Measurements from ENCODE around the gene GTF2H3. TPM values are rescaled to one million over a fixed set of nuclear protein-coding genes. Genes with fewer than 3 reads are reported as not detected.
"Not testable (repeated sequence)": the region's sequence is repeated elsewhere in the genome, so short reads cannot be mapped to it uniquely, and the experiment has no call there.

Gene GTF2H3
- 10 to 100 TPM; 41.6 to 57.4 TPM for total RNA-seq

DNA sequence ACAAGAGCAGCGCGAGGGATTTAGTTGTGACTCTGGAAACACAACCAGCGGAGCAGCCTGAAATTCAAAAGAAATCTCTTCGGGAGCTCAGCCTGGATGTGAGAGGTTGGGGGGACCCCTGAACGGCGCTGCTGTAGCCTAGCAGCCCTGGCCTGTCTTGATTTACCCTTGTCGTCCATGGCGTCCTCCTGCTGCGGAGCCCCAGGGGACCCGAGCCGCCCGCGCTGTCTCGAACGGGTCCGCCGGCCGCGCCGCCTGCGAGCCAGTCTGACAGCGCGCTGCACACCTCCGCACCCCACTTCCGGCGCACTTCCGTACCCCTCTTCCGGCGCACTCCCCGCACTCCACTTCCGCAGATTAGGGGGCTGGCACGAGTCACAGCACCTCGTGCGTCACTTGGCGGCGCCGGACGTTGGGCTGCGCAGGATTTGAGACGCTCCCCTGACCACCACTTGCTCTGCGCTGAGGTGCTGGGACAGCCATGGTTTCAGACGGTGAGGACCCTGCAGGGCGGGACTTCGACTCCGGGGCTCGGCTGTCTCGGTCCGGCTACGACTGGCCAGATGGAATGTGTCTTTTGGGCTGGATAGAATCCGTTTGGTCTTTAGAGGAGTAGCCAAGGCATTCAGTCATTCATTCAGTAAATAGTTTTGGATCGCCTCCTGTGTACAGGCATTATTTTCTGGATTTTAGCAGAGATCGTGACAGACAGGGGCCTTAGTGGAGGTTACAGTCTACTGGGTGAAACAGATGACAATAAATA is at the start of gene GTF2H3, which contains the start of gene EIF2B1:
TSS of gene GTF2H3 (plus strand) at position 451 of the 763 bp plus-strand sequence. CDS start at position 482, 31 bp downstream.
TSS of gene EIF2B1 (minus strand) at position 308 of the 763 bp plus-strand sequence. CDS start at position 179, 129 bp downstream.
- ATAC-seq (peak; percentile 99 to 100), DNase-seq (ENCODE audit: low spot score) (peak; percentile 98)
- Mint-ChIP-seq H3K27ac (peak within 1 kb of the TSS; percentile 91 to 96), H3K27me3 (no peaks in the 10 kb centered on the region), H3K36me3 (peaks cover 21% of the 10 kb centered on the region), H3K4me1 (ENCODE audit: low read depth in 2 of 2) (peaks cover 21 to 27% of the 10 kb centered on the region in 2 donors), H3K4me3 (peak within 1 kb of the TSS; percentile 97), H3K9me3 (no peaks in the 10 kb centered on the region)

DNA sequence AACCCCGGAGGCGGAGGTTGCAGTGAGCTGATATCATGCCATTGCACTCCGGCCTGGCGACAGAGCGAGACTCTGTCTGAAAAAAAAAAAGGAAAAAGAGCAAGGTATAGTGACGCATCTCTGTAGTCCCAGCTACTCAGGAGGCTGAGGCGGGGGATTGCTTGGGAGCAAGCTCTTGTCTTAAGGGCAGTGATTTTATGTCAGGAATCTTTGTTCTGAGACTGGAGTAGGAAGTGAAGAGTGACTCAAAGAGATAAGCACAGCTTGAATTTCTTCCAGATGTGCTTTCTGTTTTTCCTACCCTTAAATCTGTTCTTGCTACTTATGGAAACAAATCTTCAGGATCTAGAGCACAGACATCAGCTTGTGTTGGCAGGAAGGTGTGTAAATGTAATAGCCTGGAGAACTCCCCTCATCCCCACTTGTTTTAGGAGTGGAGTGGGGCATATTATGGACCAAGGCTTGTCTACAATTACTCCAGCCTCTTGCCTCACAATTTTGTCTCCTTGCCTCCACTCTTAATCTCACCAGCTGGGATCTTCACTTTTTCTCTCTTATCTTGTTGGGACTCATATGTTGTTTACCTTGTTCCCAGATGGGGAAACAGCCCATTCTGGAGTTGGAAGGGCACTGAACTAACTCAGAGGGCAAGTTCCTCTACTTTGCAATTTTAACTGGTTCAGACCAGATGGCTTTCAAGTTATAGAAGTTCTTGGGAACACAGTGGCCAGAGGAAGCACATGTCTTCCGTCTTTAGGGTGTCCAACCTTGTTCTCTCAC is 41.7 kb upstream of the GTF2H3 start:
- no peak for ATAC-seq
- no peak for DNase-seq (ENCODE audit: low spot score)
- Mint-ChIP-seq H3K36me3 (peaks cover 39% of the 10 kb centered on the region), H3K4me1 (ENCODE audit: low read depth in 2 of 2) (peaks cover 28 to 31% of the 10 kb centered on the region in 2 donors), H3K4me3 (peak overlapping the region; percentile 7), H3K27ac (peak overlapping the region in 1 of 2 donors; percentile 9), H3K27me3 (no peaks in the 10 kb centered on the region), H3K9me3 (no peaks in the 10 kb centered on the region)

DNA sequence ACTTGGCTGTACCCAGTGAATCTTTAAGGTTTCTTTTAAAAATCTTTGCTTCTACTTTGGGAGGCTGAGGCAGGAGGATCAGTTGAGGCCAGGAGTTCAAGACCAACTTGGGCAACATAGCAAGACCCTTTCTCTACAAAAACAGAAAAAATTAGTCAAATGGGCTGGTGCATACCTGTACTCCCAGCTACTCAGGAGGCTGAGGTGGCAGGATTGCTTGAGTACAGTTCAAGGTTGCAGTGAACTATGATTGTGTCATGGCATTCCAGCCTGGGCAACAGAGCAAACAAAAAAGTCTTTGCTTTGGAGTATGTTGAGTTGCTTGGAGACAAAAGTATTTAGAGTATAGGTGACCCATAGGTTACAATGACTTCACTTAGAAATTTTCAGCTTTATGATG is 37.9 kb upstream of the GTF2H3 start:
- Mint-ChIP-seq H3K36me3 (peaks cover 33% of the 10 kb centered on the region), H3K4me1 (ENCODE audit: low read depth in 2 of 2) (peaks cover 13 to 20% of the 10 kb centered on the region in 2 donors), H3K27ac (no peak overlapping the region), H3K27me3 (no peaks in the 10 kb centered on the region), H3K4me3 (no peak overlapping the region), H3K9me3 (no peaks in the 10 kb centered on the region)
- DNase-seq (ENCODE audit: low spot score) (no peak), ATAC-seq (no peak)

DNA sequence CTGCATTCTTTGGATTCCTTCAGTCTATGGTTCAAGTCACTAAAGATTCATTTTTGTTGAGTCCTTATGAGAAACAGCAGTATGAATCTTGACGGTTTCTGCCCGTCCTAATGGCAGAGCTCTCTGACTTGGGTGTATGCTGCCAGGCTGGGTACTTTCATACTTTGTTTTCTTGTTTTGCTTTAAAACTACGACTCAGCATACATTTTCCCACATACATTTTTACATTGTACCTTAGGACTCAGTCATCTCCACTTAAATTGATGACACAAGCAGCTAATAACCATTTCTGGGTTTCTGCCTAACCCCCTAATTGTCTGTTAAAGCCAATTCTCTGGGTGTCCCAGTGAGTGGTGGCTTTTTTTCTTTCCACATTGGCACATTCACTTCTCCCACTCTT is 36.5 kb upstream of the GTF2H3 start:
- peaks cover 22% of the 10 kb centered on the region for H3K36me3 Mint-ChIP-seq
- DNase-seq (ENCODE audit: low spot score), result no peak
- ATAC-seq, result no peak
- no peaks in the 10 kb centered on the region for H3K9me3 Mint-ChIP-seq
- no peaks in the 10 kb centered on the region for H3K27me3 Mint-ChIP-seq
- peaks cover 14% of the 10 kb centered on the region in 2 donors for H3K4me1 Mint-ChIP-seq (ENCODE audit: low read depth in 2 of 2)
- no peak overlapping the region for H3K27ac Mint-ChIP-seq
- H3K4me3 Mint-ChIP-seq, result no peak overlapping the region

DNA sequence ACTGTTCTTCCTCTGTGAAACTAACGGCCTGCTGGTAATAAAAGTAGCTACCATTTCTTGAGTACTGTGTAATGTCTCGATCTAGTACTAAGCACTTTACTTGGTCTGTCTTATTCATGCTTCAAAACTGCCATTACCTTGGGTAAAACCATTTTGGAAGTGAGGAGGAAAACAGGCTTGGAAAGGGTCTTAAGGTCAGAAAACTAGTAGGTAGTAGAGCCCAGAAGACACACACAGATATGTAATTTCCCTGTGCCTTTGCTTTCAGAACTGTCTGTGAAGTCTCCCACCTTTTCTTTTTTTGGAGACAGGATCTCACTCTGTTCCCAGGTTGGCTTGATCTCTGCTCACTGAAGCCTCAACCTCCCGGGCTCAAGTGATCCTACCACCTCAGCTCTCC is 35.1 kb upstream of the GTF2H3 start:
- ATAC-seq, result no peak
- no peak overlapping the region for H3K27ac Mint-ChIP-seq

DNA sequence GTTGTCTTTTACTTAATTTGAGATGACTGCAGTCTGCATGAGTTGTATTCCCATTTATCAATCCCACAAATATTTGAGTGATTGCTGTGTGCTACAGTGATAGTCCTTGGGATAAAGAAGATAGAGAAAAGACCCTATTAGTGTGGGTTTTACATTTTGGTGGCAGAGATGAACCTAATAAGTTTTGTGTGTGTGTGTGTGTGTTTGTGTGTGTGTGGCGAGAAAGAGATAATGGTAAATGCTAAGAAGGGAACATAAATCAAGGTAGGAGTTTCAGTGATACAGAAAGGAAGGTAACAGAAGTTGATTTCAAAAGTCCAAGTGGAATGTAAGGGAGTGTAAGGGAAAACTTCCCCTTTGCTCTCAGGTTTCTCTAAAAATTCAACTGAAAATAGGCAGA is 34.3 kb upstream of the GTF2H3 start:
- peak overlapping the region in 1 of 2 donors; percentile 12 for H3K27ac Mint-ChIP-seq
- no peak for ATAC-seq
- H3K4me3 Mint-ChIP-seq, result peak overlapping the region; percentile 61
- H3K27me3 Mint-ChIP-seq, result no peaks in the 10 kb centered on the region
- H3K9me3 Mint-ChIP-seq, result no peaks in the 10 kb centered on the region
- no peak for DNase-seq (ENCODE audit: low spot score)
- peaks cover 28% of the 10 kb centered on the region for H3K36me3 Mint-ChIP-seq
- peaks cover 19 to 21% of the 10 kb centered on the region in 2 donors for H3K4me1 Mint-ChIP-seq (ENCODE audit: low read depth in 2 of 2)

More for the DNA sequence above, 35.1 kb upstream of the GTF2H3 start:
- H3K27me3 Mint-ChIP-seq, result no peaks in the 10 kb centered on the region
- no peaks in the 10 kb centered on the region for H3K9me3 Mint-ChIP-seq
- peaks cover 28% of the 10 kb centered on the region for H3K36me3 Mint-ChIP-seq
- H3K4me3 Mint-ChIP-seq, result no peak overlapping the region
- H3K4me1 Mint-ChIP-seq (ENCODE audit: low read depth in 2 of 2), result peaks cover 19 to 21% of the 10 kb centered on the region in 2 donors
- no peak for DNase-seq (ENCODE audit: low spot score)

DNA sequence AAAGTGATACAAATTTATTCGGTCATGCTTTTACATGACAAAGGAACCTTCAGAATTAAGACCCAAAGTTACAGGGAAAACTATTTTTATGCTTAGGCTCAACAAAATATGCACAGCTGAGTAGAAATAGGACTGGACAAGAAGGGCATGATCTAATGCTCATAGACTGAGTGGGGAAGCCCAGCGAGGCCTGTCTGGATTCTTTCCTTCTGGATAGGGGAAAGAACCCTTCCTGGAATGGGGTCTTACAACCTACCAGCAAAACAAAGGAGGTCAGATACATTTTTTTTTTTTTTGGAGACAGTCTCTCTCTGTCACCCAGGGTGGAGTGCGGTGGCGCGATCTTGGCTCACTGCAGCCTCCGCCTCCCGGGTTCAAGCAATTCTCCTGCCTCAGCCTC is 33.9 kb upstream of the GTF2H3 start:
- peaks cover 28% of the 10 kb centered on the region for H3K36me3 Mint-ChIP-seq

DNA sequence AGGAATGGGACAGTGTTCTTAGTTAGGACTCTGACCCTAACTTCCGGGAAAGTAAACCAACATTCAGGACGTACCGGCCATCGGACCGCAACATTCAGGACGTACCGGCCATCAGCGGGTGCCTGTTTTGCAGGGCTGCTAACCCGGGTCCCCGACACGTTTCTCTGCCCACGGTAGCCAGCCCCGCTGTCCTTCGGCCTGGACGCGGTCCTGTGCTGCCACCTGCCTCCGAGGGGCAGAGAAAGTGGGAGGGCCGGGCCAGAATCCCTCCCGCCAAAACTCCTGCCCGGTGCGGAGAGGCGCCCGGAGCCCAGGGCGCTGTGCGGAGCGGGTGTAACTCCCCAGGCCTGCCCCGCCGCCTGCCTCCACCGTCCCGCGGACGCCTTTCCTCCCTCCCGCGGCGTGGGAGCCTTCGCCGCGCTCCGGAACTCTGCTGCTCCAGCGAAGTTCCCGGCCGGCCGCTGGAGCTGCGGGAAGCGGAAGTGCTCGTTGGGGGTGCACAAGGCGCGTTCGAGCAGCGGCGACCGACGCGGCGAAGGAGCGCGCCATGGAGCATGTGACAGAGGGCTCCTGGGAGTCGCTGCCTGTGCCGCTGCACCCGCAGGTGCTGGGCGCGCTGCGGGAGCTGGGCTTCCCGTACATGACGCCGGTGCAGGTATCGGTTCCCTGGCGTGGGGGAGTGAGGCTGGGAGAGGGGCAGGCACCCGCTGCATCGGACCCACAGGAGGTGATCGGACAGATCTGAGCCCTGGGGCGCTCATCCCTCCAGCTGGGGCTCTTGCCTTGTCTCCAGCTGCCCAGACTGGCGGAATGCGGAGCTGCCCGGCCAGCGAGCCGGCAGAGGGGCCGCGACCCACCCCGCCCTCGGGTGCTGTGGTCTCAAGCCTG is 31.8 kb upstream of the GTF2H3 start, which contains the start of gene DDX55:
TSS of gene DDX55 (plus strand) at position 498 of the 888 bp plus-strand sequence. CDS start at position 548, 50 bp downstream.
- Mint-ChIP-seq H3K4me1 (ENCODE audit: low read depth in 2 of 2) (peaks cover 18 to 21% of the 10 kb centered on the region in 2 donors), H3K36me3 (peaks cover 23% of the 10 kb centered on the region), H3K27me3 (no peaks in the 10 kb centered on the region), H3K4me3 (peak within 1 kb of the TSS; percentile 93), H3K27ac (peak within 1 kb of the TSS; percentile 63 to 81), H3K9me3 (no peaks in the 10 kb centered on the region)
- ATAC-seq (peak; percentile 97), DNase-seq (ENCODE audit: low spot score) (peak; percentile 89)

More for the DNA sequence above, 33.9 kb upstream of the GTF2H3 start:
- DNase-seq (ENCODE audit: low spot score) (no peak), ATAC-seq (no peak)
- Mint-ChIP-seq H3K4me1 (ENCODE audit: low read depth in 2 of 2) (peaks cover 19 to 21% of the 10 kb centered on the region in 2 donors), H3K4me3 (peak overlapping the region; percentile 61), H3K27ac (peak overlapping the region in 1 of 2 donors; percentile 12), H3K27me3 (no peaks in the 10 kb centered on the region), H3K9me3 (no peaks in the 10 kb centered on the region)

DNA sequence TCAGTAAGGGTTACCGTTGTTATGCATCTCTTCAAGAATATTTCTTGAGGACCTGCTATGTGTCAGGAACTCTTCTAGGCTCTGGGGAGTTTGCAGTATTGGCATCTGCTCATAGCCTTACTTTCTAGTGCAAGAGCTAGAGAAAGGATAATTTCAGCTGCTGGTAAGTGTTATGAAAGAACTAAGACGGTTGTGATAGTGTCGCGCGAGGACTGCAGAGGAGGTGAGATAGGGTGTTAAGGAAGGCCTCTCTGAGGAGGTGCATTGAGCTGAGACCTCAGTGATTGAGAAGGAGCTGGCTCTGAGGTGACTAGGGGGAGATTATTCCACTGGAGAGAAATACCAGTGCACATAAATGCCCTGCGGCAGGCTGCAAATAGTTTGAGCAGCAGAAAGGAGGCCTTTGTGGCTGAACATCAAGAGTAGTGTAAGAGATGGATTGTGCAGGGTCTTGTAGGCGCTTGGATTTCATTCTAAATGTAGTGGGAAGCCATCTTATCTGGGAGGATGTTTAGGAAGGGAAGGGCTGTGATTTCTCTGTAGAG is 30.9 kb upstream of the GTF2H3 start:
- ATAC-seq, result peak in 1 of 2 donors; percentile 43
- peak overlapping the region; percentile 93 for H3K4me3 Mint-ChIP-seq

DNA sequence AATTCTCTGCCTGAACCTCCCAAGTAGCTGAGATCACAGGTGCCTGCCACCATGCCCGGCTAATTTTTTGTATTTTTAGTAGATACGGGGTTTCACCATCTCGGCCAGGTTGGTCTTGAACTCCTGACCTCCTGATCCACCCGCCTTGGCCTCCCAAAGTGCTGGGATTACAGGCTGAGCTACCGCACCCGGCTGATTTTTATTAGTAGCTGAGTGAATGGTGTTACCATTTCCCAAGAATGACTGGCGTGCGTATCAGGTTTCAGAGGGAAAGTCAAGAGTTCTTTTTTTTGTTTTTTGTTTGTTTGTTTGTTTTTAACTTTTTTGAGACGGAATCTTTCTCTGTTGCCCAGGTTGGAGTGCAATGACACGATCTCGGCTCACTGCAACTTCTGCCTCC is 30.1 kb upstream of the GTF2H3 start:
- peaks cover 20 to 23% of the 10 kb centered on the region in 2 donors for H3K4me1 Mint-ChIP-seq (ENCODE audit: low read depth in 2 of 2)
- H3K27ac Mint-ChIP-seq; H3K4me3 Mint-ChIP-seq; ATAC-seq; DNase-seq (ENCODE audit: low spot score); H3K9me3 Mint-ChIP-seq; H3K27me3 Mint-ChIP-seq: not testable (repeated sequence)
- H3K36me3 Mint-ChIP-seq, result peaks cover 32% of the 10 kb centered on the region

More for the DNA sequence above, 30.9 kb upstream of the GTF2H3 start:
- H3K36me3 Mint-ChIP-seq, result peaks cover 24% of the 10 kb centered on the region
- no peaks in the 10 kb centered on the region for H3K27me3 Mint-ChIP-seq
- H3K4me1 Mint-ChIP-seq (ENCODE audit: low read depth in 2 of 2), result peaks cover 19 to 21% of the 10 kb centered on the region in 2 donors
- H3K27ac Mint-ChIP-seq, result peak overlapping the region; percentile 63 to 81
- no peak for DNase-seq (ENCODE audit: low spot score)
- H3K9me3 Mint-ChIP-seq, result no peaks in the 10 kb centered on the region

DNA sequence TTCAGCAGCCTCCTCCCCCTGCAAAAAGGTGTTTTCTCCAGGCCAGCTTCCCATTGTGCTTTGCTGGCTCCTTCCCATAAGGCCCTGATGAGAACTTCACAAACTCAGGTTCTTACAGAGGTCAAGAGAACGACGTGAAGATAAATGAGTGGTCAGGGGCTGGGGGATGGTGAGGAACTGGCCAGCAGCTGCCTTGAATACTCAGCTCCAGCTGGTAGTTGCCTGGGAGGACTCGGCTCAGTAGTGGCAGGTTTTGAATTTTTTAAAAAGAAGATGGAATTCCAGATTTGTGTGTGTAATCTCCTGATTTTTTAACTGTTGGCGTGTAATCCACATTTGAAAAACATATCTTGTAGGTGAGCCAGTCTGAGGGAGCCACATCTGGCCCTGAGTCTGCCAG is 25.9 kb upstream of the GTF2H3 start:
- no peaks in the 10 kb centered on the region for H3K9me3 Mint-ChIP-seq
- peaks cover 36% of the 10 kb centered on the region for H3K36me3 Mint-ChIP-seq
- no peak for ATAC-seq
- H3K4me3 Mint-ChIP-seq, result no peak overlapping the region
- DNase-seq (ENCODE audit: low spot score), result no peak
- H3K27ac Mint-ChIP-seq, result no peak overlapping the region
- peaks cover 10% of the 10 kb centered on the region in 2 donors for H3K4me1 Mint-ChIP-seq (ENCODE audit: low read depth in 2 of 2)
- no peaks in the 10 kb centered on the region for H3K27me3 Mint-ChIP-seq

DNA sequence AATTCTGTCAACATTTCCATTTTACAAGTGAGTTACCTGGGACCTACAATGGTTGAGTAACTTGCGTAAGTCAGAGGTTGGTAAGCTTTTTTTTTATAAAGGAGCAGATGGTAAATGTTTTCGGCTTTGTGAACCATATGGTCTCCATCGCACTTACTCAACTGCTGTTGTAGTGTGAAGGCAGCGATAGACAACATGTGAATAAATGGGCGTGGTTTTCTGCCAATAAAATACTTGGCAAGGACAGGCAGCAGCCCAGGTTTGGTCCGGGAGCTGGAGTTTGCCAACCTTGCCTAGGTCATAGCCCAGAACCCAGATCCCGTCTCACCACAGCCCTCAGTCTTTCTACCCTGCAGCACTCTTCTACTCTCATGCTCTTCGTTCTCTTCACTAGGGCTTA is 25.4 kb upstream of the GTF2H3 start:
- no peaks in the 10 kb centered on the region for H3K9me3 Mint-ChIP-seq
- H3K36me3 Mint-ChIP-seq, result peaks cover 31% of the 10 kb centered on the region
- no peak for ATAC-seq

DNA sequence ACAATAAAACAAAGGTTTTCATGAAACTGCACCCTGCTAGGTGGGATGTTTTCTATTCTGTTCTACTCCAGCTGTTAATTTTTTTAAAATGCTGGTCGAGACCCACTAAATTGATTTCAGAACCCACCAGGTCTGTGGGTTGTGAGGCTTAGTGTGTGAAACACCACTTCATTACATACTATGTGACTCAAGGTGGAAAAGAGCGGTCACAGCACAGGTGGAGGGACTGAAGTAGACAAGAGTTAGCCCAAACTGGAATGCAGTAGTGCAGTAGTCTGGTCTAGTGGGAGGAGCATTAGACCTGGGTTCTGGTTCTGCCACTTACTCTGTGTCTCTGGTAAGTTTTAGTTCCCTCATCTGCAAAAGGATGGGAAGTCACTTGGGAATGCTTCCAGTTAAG is 19.5 kb upstream of the GTF2H3 start:
- peaks cover 26% of the 10 kb centered on the region for H3K36me3 Mint-ChIP-seq
- ATAC-seq (no peak), DNase-seq (ENCODE audit: low spot score) (no peak)

More for the DNA sequence above, 25.4 kb upstream of the GTF2H3 start:
- Mint-ChIP-seq H3K4me1 (ENCODE audit: low read depth in 2 of 2) (peaks cover 6% of the 10 kb centered on the region in 2 donors), H3K27ac (no peak overlapping the region), H3K4me3 (no peak overlapping the region), H3K27me3 (no peaks in the 10 kb centered on the region)
- DNase-seq (ENCODE audit: low spot score), result no peak

More for the DNA sequence above, 19.5 kb upstream of the GTF2H3 start:
- Mint-ChIP-seq H3K4me3 (no peak overlapping the region), H3K4me1 (ENCODE audit: low read depth in 2 of 2) (peaks cover 3 to 6% of the 10 kb centered on the region in 2 donors), H3K27me3 (no peaks in the 10 kb centered on the region), H3K27ac (no peak overlapping the region), H3K9me3 (no peaks in the 10 kb centered on the region)
